ENCODE results near the gene KDR. TPM values are rescaled to one million over a fixed set of nuclear protein-coding genes. Genes with fewer than 3 reads are reported as not detected.

KDR gene
- total and polyA plus RNA-seq, 4 donors: 0.46 to 42.1 (median 10.1) TPM

GRCh38 chr4:55096045-55096444, 29.4 kb downstream of the KDR start:
- Histone ChIP-seq H3K4me3 (ENCODE audit: low read length in 2 of 2) (no peak overlapping the region), H3K36me3 (ENCODE audit: control insufficient read depth in 1 of 2, insufficient read depth in 2 of 2, low read length in 1 of 2) (peaks cover 0 to 1% of the 10 kb centered on the region in 2 donors), H3K27ac (ENCODE audit: low read depth in 1 of 2, low read length in 2 of 2) (no peak overlapping the region), H3K9me3 (ENCODE audit: control insufficient read depth, low read length) (no peaks in the 10 kb centered on the region), H3K27me3 (ENCODE audit: control insufficient read depth in 1 of 2, insufficient read depth in 2 of 2, low read length in 1 of 2) (no peaks in the 10 kb centered on the region), H3K4me1 (ENCODE audit: control insufficient read depth in 1 of 2, insufficient read depth in 2 of 2, low read length in 2 of 2) (no peaks in the 10 kb centered on the region)
- WGBS, 2 donors: 92 to 98% methylated on average over 3 of the region's 3 CpGs
- intact Hi-C loops (cut with DNase I): no loop called here
- DNase-seq (no peak), ATAC-seq (ENCODE audit: low FRiP score) (no peak)

- 97 to 100% methylated on average over 2 of the region's 2 CpGs for WGBS, 2 donors
- Histone ChIP-seq H3K36me3 (ENCODE audit: control insufficient read depth in 1 of 2, insufficient read depth in 2 of 2, low read length in 1 of 2) (peaks cover 0 to under 1% of the 10 kb centered on the region in 2 donors), H3K27ac (ENCODE audit: low read depth in 1 of 2, low read length in 2 of 2) (no peak overlapping the region), H3K4me1 (ENCODE audit: control insufficient read depth in 1 of 2, insufficient read depth in 2 of 2, low read length in 2 of 2) (no peaks in the 10 kb centered on the region), H3K4me3 (ENCODE audit: low read length in 2 of 2) (no peak overlapping the region), H3K9me3 (ENCODE audit: control insufficient read depth, low read length) (no peaks in the 10 kb centered on the region), H3K27me3 (ENCODE audit: control insufficient read depth in 1 of 2, insufficient read depth in 2 of 2, low read length in 1 of 2) (no peaks in the 10 kb centered on the region)
- ATAC-seq (ENCODE audit: low FRiP score) (no peak), DNase-seq (no peak)
- intact Hi-C loops (cut with DNase I): no loop called here
Observed at GRCh38 chr4:55092504-55092903, 32.9 kb downstream of the KDR start.

GRCh38 chr4:55089916-55090315, 35.5 kb downstream of the KDR start:
- no peak for DNase-seq
- H3K27me3 ChIP-seq (ENCODE audit: control insufficient read depth in 1 of 2, insufficient read depth in 2 of 2, low read length in 1 of 2): no peaks in the 10 kb centered on the region
- WGBS, 2 donors: 76 to 78% methylated on average over 6 of the region's 6 CpGs
- no peak for ATAC-seq (ENCODE audit: low FRiP score)
- intact Hi-C loops (cut with DNase I): no loop called here
- no peak overlapping the region for H3K27ac ChIP-seq (ENCODE audit: low read depth in 1 of 2, low read length in 2 of 2)
- no peaks in the 10 kb centered on the region for H3K9me3 ChIP-seq (ENCODE audit: control insufficient read depth, low read length)
- H3K4me3 ChIP-seq (ENCODE audit: low read length in 2 of 2): no peak overlapping the region
- H3K36me3 ChIP-seq (ENCODE audit: control insufficient read depth in 1 of 2, insufficient read depth in 2 of 2, low read length in 1 of 2): no peaks in the 10 kb centered on the region
- no peaks in the 10 kb centered on the region for H3K4me1 ChIP-seq (ENCODE audit: control insufficient read depth in 1 of 2, insufficient read depth in 2 of 2, low read length in 2 of 2)

- Histone ChIP-seq H3K4me3 (ENCODE audit: low read length in 2 of 2) (no peak overlapping the region), H3K36me3 (ENCODE audit: control insufficient read depth in 1 of 2, insufficient read depth in 2 of 2, low read length in 1 of 2) (no peaks in the 10 kb centered on the region), H3K27me3 (ENCODE audit: control insufficient read depth in 1 of 2, insufficient read depth in 2 of 2, low read length in 1 of 2) (no peaks in the 10 kb centered on the region), H3K4me1 (ENCODE audit: control insufficient read depth in 1 of 2, insufficient read depth in 2 of 2, low read length in 2 of 2) (no peaks in the 10 kb centered on the region), H3K9me3 (ENCODE audit: control insufficient read depth, low read length) (no peaks in the 10 kb centered on the region), H3K27ac (ENCODE audit: low read depth in 1 of 2, low read length in 2 of 2) (no peak overlapping the region)
- DNase-seq (no peak), ATAC-seq (ENCODE audit: low FRiP score) (no peak)
- WGBS, 2 donors: 26 to 31% methylated on average over 1 of the region's 1 CpG
- intact Hi-C loops (cut with DNase I): no loop called here
Observed at GRCh38 chr4:55087913-55088260, 37.5 kb downstream of the KDR start.

GRCh38 chr4:55087009-55087912, 38.1 kb downstream of the KDR start:
- no peaks in the 10 kb centered on the region for H3K4me1 ChIP-seq (ENCODE audit: control insufficient read depth in 1 of 2, insufficient read depth in 2 of 2, low read length in 2 of 2)
- no peak overlapping the region for H3K27ac ChIP-seq (ENCODE audit: low read depth in 1 of 2, low read length in 2 of 2)
- ATAC-seq (ENCODE audit: low FRiP score): no peak

GRCh38 chr4:55086578-55086977, 38.8 kb downstream of the KDR start:
- WGBS, 2 donors: 32 to 40% methylated on average over 6 of the region's 6 CpGs
- no peaks in the 10 kb centered on the region for H3K36me3 ChIP-seq (ENCODE audit: control insufficient read depth in 1 of 2, insufficient read depth in 2 of 2, low read length in 1 of 2)
- H3K27ac ChIP-seq (ENCODE audit: low read depth in 1 of 2, low read length in 2 of 2): no peak overlapping the region

More at GRCh38 chr4:55087009-55087912, 38.1 kb downstream of the KDR start:
- Histone ChIP-seq H3K27me3 (ENCODE audit: control insufficient read depth in 1 of 2, insufficient read depth in 2 of 2, low read length in 1 of 2) (no peaks in the 10 kb centered on the region), H3K4me3 (ENCODE audit: low read length in 2 of 2) (no peak overlapping the region), H3K36me3 (ENCODE audit: control insufficient read depth in 1 of 2, insufficient read depth in 2 of 2, low read length in 1 of 2) (no peaks in the 10 kb centered on the region), H3K9me3 (ENCODE audit: control insufficient read depth, low read length) (no peaks in the 10 kb centered on the region)
- 54% methylated on average over 8 of the region's 8 CpGs for WGBS, 2 donors
- intact Hi-C loops (cut with DNase I): no loop called here
- no peak for DNase-seq

GRCh38 chr4:55083735-55084134, 41.7 kb downstream of the KDR start:
- Histone ChIP-seq H3K4me1 (ENCODE audit: control insufficient read depth in 1 of 2, insufficient read depth in 2 of 2, low read length in 2 of 2) (no peaks in the 10 kb centered on the region), H3K27me3 (ENCODE audit: control insufficient read depth in 1 of 2, insufficient read depth in 2 of 2, low read length in 1 of 2) (no peaks in the 10 kb centered on the region), H3K36me3 (ENCODE audit: control insufficient read depth in 1 of 2, insufficient read depth in 2 of 2, low read length in 1 of 2) (no peaks in the 10 kb centered on the region), H3K9me3 (ENCODE audit: control insufficient read depth, low read length) (no peaks in the 10 kb centered on the region), H3K27ac (ENCODE audit: low read depth in 1 of 2, low read length in 2 of 2) (no peak overlapping the region), H3K4me3 (ENCODE audit: low read length in 2 of 2) (no peak overlapping the region)
- no peak for ATAC-seq (ENCODE audit: low FRiP score)
- no peak for DNase-seq
- intact Hi-C loops (cut with DNase I): no loop called here
- WGBS, 2 donors: 91 to 92% methylated on average over 4 of the region's 4 CpGs

More at GRCh38 chr4:55086578-55086977, 38.8 kb downstream of the KDR start:
- no peak for DNase-seq
- Histone ChIP-seq H3K4me1 (ENCODE audit: control insufficient read depth in 1 of 2, insufficient read depth in 2 of 2, low read length in 2 of 2) (no peaks in the 10 kb centered on the region), H3K4me3 (ENCODE audit: low read length in 2 of 2) (no peak overlapping the region), H3K9me3 (ENCODE audit: control insufficient read depth, low read length) (no peaks in the 10 kb centered on the region), H3K27me3 (ENCODE audit: control insufficient read depth in 1 of 2, insufficient read depth in 2 of 2, low read length in 1 of 2) (no peaks in the 10 kb centered on the region)
- ATAC-seq (ENCODE audit: low FRiP score): no peak
- intact Hi-C loops (cut with DNase I): no loop called here

- H3K27ac ChIP-seq (ENCODE audit: low read depth in 1 of 2, low read length in 2 of 2): no peak overlapping the region
- H3K36me3 ChIP-seq (ENCODE audit: control insufficient read depth in 1 of 2, insufficient read depth in 2 of 2, low read length in 1 of 2): no peaks in the 10 kb centered on the region
- DNase-seq: no peak
- H3K27me3 ChIP-seq (ENCODE audit: control insufficient read depth in 1 of 2, insufficient read depth in 2 of 2, low read length in 1 of 2): no peaks in the 10 kb centered on the region
- H3K4me1 ChIP-seq (ENCODE audit: control insufficient read depth in 1 of 2, insufficient read depth in 2 of 2, low read length in 2 of 2): no peaks in the 10 kb centered on the region
- no peaks in the 10 kb centered on the region for H3K9me3 ChIP-seq (ENCODE audit: control insufficient read depth, low read length)
- intact Hi-C loops (cut with DNase I): no loop called here
- ATAC-seq (ENCODE audit: low FRiP score): no peak
- H3K4me3 ChIP-seq (ENCODE audit: low read length in 2 of 2): no peak overlapping the region
- WGBS, 2 donors: 58 to 75% methylated on average over 2 of the region's 2 CpGs
Observed at GRCh38 chr4:55082756-55083155, 42.6 kb downstream of the KDR start.

- WGBS, 2 donors: 49 to 58% methylated on average over 9 of the region's 9 CpGs
- Histone ChIP-seq H3K36me3 (ENCODE audit: control insufficient read depth in 1 of 2, insufficient read depth in 2 of 2, low read length in 1 of 2) (no peaks in the 10 kb centered on the region), H3K4me3 (ENCODE audit: low read length in 2 of 2) (no peak overlapping the region), H3K27ac (ENCODE audit: low read depth in 1 of 2, low read length in 2 of 2) (no peak overlapping the region), H3K4me1 (ENCODE audit: control insufficient read depth in 1 of 2, insufficient read depth in 2 of 2, low read length in 2 of 2) (no peaks in the 10 kb centered on the region), H3K27me3 (ENCODE audit: control insufficient read depth in 1 of 2, insufficient read depth in 2 of 2, low read length in 1 of 2) (no peaks in the 10 kb centered on the region), H3K9me3 (ENCODE audit: control insufficient read depth, low read length) (no peaks in the 10 kb centered on the region)
- DNase-seq (no peak), ATAC-seq (ENCODE audit: low FRiP score) (no peak)
- intact Hi-C loops (cut with DNase I): no loop called here
Observed at GRCh38 chr4:55080174-55080865, 45.1 kb downstream of the KDR start.

Measured in aorta (tissue), 5 donors.